GM19328 (cell line): Measurements from ENCODE around the gene ATCAY.
"Not testable (repeated sequence)": the region's sequence is repeated elsewhere in the genome, so short reads cannot be mapped to it uniquely, and the experiment has no call there.

ENCODE experiments used
- ATAC-seq: cut with Tn5 transposase; IDR thresholded peaks from one replicate; pipeline ENCODE4 v1.9.1; 2021; ENCODE audit warnings: mild to moderate bottlenecking, moderate library complexity; ENCODE audit not compliant: unreplicated experiment

ATCAY gene

GRCh38 chr19:3852614-3853254, 27.8 kb upstream of the ATCAY start:
- ATAC-seq: no peak

GRCh38 chr19:3855320-3855719, 25.2 kb upstream of the ATCAY start:
- no peak for ATAC-seq

DNA sequence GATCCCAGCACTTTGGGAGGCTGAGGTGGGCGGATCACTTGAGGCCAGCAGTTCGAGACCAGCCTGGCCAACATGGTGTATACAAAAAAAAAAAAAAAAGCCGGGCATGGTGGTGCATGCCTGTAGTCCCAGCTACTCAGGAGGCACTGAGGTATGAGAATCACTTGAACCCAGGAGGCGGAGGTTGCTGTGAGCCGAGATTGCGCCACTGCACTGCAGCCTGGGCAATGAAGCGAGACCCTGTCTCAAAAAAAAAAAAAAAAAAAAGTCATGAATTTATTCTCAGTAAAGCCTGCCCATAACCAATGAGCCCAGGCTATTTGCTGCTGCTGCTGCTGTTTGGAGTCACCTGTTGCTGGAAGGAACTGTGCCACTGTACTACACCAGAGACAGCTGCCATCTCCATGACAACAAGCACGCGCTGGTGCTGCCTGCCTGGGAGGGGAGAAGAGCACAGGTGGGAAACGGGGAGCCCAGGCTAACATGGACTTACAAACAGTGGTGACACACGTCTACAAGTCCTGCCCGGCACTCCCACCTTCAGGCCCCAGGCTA, 23.0 kb upstream of the ATCAY start:
- ATAC-seq: no peak

DNA sequence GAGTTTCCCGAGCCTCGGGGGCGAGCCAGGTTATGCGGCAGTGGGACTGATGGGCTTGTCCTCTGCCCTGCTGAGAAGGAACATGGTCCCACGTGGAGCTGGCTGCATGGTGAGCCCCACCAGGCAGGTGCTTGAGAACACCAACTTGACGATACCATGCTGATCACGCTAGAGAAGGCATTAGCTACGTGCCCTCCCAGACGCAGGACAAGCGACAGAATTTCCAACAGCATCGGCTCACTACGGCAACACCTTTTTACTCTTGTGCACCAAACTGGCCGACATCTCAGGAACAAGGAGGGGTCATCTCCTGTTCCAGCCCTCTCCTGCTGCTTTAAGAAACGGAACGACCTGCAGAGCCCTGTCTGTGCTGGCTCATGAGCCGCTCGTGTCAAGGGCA, 20.0 kb upstream of the ATCAY start:
- ATAC-seq: no peak

DNA sequence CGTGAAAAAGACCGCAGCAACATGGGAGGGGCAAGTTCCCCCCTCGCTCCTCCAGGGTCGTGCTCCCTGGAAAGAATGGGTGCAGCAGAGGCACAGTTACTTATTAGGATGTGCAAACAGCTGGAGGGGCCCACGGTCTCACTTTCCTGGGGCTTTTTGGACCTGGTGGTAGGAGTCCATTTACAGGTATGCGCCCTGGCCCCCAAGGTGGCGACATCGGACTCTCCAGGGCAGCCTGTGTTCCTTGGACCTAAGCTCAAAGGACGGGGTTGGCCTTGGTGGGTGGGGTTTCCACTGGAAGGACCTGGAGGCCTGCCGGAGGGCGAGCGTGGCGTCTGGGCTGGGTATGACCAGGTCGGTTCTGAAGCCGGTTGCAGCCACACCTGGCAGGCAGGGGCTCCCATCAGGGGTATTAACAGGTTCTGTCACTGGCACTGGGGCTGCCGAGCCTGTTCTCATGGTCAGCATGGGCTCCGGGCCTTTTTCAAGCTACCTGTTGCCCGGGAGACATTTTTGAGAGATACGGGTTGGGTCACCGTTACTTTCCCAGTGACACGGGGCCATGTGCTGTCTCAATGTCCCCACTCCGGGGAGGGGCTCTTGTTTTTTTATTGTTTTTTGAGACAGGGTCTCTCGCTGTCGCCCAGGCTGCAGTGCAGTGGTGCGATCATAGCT, 17.5 kb upstream of the ATCAY start:
- no peak for ATAC-seq

DNA sequence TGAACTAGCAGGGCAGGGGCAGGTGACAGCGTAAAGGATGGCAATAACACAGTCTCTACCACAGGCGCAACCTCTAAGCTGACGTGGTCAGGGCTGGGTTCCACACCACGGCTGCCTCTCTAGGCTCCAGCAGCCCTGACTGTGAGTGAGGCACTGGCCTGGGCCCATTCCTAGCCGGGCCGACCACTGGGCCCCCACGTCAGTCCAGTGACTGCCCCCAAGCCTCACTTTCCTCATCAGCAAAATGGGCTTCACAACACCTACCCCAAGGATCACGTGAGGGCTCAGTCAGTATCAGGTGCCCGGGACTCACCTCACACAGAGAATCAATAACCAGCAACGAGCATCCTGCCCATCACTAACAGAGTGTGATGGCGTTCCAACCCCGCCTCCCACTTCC, 16.8 kb upstream of the ATCAY start:
- no peak for ATAC-seq

- ATAC-seq: no peak
Observed at GRCh38 chr19:3866910-3867638, 13.4 kb upstream of the ATCAY start.

GRCh38 chr19:3867971-3868769, 12.3 kb upstream of the ATCAY start:
- no peak for ATAC-seq

GRCh38 chr19:3868770-3869456, 11.6 kb upstream of the ATCAY start, which contains the start of gene ZFR2:
TSS of gene ZFR2 (minus strand) at chr19:3869038. CDS start at chr19:3869017, 21 bp downstream.
- no peak for ATAC-seq

- ATAC-seq: no peak
Observed at GRCh38 chr19:3873151-3873550, 7.3 kb upstream of the ATCAY start.

- ATAC-seq: not testable (repeated sequence)
Observed at GRCh38 chr19:3874695-3875094, 5.8 kb upstream of the ATCAY start.

GRCh38 chr19:3879656-3880055, 829 bp upstream of the ATCAY start:
- no peak for ATAC-seq

GRCh38 chr19:3881272-3882040, 971 bp downstream of the ATCAY start:
- no peak for ATAC-seq

DNA sequence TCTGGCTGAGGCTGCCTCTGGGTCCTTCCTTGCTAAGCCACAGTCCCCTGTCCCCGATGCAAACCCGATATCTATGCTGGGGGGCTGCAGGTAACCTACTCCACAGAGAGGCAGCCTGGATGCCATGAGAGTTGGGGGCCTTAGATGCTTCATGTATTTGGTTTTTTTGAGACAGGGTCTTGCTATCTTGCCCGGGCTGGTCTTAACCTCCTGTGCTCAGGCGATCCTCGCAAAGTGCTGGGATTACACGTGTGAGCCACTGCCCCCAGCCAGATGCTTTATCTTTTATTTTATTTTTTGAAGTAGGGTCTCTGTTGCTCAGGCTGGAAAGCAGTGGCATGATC, 1.5 kb downstream of the ATCAY start:
- no peak for ATAC-seq

- no peak for ATAC-seq
Observed at GRCh38 chr19:3890591-3890990, 10.1 kb downstream of the ATCAY start.

- no peak for ATAC-seq
Observed at GRCh38 chr19:3893509-3894179, 13.2 kb downstream of the ATCAY start.

GRCh38 chr19:3894959-3895358, 14.5 kb downstream of the ATCAY start:
- not testable (repeated sequence) for ATAC-seq

GRCh38 chr19:3895788-3896187, 15.3 kb downstream of the ATCAY start:
- no peak for ATAC-seq

DNA sequence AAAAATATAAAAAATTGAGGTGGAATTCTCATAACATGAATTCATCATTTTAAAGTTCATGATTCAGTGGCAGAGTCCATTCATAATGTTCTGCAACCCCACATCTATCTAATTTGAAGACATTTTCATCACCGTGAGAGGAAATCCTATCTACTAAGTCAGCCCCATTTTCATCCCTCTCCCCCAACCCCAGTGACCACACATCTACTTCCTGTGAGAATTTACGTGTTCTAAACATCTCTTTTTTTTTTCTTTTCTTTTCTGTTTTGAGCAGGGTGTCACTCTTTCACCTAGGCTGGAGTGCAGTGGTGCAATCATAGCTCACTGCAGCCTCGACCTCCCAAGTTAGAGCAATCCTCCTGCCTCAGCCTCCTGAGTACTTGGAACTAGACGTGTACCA, 17.5 kb downstream of the ATCAY start:
- no peak for ATAC-seq
